GM18873 (cell line): ENCODE results near the gene PDLIM5.
"Not testable (repeated sequence)": the region's sequence is repeated elsewhere in the genome, so short reads cannot be mapped to it uniquely, and the experiment has no call there.

Source experiments
- ATAC-seq: cut with Tn5 transposase; IDR thresholded peaks from one replicate; pipeline ENCODE4 v1.9.1; 2021; ENCODE audit warnings: mild to moderate bottlenecking, moderate library complexity, moderate number of reproducible peaks; ENCODE audit not compliant: unreplicated experiment, low FRiP score

PDLIM5 gene

DNA sequence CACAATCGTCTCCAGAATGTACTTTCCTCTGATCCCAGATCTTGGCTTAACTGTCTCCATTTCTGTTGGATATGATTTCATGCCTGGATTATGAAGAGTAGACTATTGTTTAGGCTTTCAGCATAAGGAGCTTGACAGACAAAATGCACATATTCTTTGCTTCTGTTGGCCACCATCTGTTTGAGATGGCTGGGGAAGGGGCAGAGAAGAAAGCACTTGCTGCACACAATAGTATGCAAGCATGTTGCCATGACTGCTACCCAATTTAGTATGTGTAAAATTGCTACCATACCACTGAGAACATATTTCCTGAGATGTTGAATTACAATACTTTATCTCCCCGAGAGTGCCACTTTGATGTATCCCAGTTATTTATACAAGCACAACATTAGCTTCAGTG, 178.1 kb downstream of the PDLIM5 start:
- ATAC-seq, result no peak

DNA sequence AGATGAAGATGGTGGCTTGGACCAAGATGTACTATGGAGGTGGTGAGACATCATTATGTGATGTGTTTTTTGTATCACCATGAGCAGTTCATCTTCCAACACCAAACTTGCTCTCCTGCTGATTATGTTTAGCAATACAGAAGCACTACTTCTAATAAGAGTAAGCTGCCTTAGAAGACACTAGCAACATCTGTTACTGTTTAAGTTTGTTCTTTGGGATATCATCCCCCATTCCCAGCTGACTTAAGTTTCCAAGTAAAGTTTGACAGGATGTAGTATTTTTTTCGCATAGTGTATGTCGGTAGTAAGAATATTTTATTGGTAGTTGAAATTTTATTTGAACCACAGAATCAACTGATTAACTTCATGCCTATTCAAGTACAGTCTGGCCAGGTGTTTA, 182.5 kb downstream of the PDLIM5 start:
- no peak for ATAC-seq

DNA sequence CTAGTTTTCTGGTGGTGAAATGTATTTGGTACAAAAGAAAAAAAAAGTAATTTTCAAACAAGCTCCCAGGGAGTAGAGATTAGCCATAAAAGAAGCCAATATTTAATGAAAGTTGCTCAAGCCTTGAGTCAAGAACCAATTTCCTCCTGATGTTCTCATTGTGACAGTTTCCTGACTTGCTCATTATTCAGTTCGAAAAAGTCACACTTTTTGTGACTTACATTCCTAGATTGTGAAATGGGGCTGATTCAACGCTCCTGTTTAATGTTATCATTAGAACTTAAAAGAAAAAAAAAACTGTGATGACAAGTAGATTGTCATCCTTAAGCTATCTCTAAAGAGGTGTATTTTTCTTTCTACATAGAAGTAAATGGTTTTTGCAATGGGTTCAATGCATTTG, 183.4 kb downstream of the PDLIM5 start:
- no peak for ATAC-seq

DNA sequence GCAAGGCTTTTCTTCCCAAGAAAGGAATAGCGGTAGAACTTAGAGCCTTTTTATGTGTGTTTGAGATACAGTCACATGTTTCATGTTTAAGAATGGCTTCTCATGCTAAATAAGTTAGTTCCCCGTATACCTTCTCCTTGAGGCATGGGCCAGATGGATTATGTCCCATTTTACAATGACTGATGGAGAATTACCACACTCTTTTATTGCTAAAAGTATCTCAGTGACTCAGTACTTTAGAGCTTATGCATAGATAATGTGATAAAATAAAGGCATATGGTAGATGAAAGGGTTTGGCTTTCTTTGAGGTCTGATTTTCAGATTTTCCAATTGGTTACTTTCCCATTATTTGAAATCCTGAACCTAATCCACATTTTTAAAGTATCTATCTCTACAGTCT, 184.3 kb downstream of the PDLIM5 start:
- no peak for ATAC-seq

DNA sequence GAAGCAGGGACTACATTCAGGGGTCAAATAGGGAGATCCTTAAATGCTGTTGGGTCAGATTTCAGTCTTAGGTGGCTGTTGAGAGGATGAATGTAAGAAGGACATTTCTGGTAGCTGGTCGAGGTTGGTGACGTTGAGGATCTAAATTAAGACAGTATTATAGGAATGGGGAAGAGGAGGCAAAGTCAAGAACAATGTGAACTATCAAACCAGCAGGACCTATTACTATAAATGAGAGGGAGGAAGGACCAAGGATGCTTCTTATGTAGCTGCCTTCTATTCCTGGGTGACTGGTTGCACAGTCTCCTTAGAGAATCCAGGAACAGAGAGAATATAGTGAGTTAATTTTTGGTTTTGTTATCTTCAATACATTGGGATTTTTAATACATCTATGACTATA, 187.6 kb downstream of the PDLIM5 start:
- ATAC-seq, result no peak

DNA sequence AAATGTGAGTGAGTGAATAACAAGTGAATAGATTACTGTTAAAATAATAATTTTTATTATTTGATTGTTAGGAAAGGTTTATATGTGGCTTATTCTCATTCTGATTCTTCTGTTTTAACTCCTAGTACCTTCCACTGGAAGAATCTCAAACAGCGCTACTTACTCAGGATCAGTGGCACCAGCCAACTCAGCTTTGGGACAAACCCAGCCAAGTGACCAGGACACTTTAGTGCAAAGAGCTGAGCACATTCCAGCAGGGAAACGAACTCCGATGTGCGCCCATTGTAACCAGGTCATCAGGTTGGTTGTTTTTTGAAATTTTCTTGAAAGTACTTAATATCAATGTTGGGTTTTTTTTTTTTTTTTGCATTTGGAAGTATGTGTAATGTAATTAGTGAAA, 188.4 kb downstream of the PDLIM5 start:
- no peak for ATAC-seq

DNA sequence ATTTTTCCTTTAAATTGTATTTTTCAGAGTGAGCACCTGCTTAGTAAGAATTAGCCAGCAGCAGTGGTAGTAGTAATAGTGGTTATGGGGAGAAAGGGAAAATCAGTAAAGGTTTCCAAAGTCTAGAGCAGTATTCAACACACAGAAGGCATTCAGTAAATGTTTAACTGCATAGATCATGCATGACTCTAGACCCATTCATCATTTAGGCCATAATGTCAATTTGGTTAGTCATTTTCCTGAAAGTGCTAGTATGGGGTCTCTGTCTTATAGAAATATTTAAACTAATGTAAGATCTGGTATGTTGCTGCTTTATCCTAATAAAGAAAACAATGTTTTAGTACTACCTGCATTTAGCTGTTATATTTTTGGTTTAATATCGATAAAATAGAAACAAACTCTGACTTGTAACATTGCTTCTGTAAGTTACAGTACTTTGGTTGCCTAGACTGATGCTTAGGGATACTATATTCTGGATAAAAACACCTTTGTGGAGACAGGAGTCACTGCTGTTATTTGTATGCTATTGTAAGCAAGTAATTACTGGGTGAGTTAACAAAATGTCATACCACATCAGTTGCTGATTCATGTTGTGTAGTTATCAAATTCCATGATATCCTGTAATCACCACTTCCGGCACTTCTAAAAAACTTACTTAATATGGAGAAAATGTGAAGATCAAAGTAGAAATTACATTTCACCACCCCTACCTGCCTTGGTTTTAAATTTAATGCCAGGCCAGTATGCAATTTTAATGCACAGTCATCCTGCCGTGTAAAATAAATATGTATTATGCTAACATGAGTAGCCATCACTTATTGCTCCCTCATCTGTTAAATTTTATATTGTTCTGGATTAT, 190.2 kb downstream of the PDLIM5 start:
- no peak for ATAC-seq

DNA sequence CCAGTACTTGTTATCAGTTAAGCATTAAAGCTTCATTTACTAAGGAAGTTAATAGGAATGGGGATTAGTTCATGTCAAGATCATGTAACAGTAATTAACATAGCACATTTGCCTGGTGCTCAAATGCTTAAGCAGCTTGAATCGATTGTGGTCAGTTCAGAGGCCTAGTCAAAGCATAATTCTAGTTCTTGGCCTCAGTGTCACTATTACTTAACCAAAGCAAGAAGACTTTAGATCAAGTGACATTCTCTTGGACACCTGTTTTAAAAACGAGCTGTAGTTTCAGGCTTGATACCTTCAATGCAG, 190.8 kb downstream of the PDLIM5 start:
- ATAC-seq, result no peak

DNA sequence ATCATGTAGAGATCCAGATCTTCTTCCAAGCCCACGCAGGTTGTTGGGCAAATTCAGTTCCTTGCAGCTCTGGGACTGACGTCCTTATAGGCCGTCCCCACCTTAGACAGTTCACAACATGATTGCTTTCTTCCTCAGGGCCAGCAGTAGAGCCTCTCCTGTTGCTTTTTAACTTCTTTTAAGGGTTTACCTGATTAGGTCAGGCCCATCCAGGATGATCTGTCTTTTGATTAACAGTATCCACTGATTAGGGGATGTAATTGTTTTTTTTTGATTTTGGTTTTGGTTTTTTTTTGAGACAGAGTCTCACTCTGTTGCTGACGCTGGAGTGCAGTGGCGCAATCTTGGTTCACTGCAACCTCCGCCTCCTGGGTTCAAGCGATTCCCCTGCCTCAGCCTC, 197.0 kb downstream of the PDLIM5 start:
- no peak for ATAC-seq

DNA sequence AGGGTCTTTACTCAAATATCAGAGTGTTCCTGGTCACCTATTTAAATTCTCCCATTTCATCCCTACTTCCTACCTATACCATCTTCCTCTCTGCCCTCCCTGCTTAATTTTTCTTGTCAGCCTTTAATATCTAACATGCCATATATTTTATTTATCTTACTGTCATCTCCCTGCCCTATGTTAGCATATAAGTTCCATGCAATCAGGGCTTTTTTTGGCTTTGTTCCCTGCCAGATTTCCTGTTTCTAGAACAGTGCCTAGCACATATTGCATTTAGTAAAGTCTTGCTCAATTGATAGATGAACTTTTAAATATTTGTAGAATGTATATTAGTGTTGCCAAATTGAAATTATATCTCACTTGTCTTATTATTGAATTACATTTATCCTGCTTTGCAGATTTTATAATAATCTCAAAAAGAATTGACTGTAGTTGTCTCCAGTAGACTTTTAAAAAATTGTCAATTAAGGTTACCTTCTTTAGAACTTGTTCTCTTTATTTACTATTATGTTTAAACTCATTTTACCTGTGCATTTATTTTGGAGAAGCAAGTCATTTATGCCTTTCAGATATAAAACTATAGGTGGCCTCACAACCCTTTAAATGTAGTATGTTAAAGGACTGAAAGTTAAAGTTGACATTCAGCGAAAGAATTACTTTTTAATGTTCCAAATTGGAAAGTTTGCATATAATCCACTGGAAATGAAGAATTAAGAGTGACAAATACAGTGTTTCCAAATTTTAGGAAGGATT, 197.8 kb downstream of the PDLIM5 start:
- no peak for ATAC-seq

DNA sequence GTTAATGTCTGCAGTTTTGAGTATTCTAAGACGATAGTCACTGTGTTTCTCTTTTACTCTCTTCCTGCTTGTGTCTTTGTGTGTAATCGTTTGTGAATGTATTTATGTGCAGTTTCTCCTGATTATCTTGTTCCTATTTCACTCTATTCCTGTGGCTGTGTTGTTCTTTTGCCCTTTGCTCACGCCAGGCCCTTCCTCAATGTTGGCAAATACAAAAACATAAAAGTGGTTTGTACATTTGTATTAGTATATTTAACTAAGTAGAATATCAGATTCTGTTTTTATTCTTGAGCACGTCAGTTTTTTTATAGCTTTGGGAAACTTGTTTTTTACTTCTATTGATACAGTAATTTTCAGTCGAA, 198.4 kb downstream of the PDLIM5 start:
- ATAC-seq, result no peak

DNA sequence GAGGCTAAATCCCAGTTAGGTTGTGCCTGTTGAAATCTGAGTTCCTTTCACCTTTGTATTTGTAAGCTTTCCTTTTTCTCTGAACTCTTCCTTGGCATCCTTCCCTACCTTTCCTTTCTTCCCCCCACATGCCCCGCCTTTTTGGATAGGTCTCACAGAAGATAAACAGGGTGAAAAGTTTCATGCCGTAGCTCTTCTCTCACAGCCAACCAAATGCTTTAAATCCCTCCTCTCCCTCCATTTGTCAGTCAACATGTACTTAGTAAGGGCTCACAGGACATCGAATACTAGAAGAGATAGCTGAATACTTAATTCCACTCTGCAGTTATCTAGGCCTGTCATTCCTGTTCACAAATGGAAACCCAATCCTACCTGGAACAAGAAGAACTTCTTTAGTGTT, 198.9 kb downstream of the PDLIM5 start:
- ATAC-seq, result no peak

DNA sequence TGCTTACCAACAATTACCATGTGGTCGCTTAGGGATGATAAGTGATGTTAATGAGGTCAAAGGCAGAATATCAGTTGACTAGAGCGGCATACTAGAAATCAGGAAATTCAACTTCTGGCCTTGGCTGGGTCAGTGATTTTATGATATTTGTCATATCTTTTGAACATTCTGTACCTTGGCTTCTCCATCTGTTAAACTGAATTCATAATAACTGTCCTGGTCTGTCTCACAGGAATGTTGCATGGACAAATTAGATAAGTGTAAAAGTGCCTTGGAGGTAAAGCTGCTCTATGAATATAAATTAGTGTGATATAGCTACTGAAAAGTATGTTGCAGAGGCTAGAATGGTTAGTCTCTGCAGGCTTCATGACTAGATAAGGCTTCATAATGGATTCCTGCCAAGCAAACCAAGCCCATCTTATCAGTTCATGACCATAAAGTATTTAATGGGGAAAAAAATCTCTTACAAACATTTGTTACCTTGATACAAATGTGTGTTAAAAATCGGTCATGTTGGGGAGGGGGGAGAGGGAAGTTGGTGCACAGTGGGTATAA, 201.4 kb downstream of the PDLIM5 start:
- no peak for ATAC-seq

DNA sequence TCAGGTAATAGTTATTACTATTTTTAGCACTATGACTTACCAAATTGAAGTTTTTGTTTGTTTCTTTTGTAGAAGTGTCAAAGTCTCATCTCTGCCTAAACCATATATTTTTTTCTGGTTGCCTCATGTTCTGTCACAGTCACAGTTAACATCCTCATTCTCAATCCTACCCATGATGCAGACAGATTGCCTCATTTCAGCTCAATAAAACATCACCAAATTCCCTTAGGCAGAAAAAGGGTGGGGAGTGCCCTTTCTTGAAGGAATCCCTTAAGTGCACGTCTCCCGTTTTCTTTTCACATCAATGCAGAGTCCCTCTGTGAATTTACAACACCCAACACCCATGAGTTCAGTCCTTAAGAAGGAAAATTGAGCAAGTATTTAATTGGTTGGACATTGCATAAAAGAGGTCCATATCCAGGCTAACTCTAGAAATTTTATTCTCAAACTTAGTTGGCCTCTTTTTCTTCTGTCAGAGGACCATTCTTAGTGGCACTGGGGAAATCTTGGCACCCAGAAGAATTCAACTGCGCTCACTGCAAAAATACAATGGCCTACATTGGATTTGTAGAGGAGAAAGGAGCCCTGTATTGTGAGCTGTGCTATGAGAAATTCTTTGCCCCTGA, 202.4 kb downstream of the PDLIM5 start:
- no peak for ATAC-seq

DNA sequence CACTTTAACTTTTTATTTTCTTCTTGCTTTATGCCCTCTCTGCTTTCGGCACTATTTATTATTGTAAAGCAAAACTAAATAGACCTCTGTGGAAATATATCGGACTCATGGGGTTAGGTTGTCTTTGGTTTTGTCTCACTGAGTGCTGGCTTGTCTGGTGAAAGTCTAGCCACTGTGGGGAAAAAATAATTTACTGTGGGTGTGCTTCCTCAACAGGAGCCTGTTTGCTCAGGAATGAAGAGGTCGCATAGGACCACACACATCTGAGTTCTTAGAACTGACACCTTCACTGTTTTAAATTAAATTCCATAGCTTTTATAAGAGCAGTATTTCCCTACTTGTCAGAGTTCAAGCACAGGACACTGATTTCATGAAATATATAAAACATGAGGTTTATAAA, 203.0 kb downstream of the PDLIM5 start:
- ATAC-seq, result no peak

DNA sequence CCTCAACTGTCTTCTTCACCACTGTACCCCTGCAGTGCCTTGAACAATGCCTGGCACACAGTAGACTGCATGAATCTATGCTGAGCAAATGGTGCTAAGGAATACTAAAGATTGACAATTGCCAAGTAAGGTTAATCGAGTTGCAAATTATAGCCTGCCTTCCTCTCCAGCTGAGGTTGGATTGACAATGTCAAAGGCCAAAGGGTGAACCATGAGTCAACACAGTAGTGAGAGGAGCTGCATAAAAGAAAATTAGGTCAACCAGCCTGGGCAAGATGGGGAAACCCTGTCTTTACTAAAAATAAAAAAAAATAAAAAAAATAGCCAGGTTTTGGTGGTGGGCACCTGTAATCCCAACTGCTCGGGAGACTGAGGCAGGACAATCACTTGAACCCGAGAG, 208.9 kb downstream of the PDLIM5 start:
- no peak for ATAC-seq

DNA sequence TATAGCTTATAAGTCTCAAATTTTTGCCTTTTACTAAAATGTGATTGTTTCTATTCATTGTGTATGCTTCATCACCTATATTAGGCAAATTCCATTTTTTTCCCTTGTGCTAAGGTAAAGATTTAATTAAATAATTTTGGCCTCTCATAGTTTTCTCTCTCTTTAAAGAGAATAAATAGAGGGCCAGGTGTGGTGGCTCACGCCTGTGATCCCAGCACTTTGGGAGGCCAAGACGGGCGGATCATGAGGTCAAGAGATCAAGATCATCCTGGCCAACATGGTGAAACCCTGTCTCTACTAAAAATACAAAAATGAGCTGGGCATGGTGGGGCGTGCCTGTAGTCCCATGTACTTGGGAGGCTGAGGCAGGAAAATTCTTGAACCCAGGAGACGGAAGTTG, 213.3 kb downstream of the PDLIM5 start:
- not testable (repeated sequence) for ATAC-seq

DNA sequence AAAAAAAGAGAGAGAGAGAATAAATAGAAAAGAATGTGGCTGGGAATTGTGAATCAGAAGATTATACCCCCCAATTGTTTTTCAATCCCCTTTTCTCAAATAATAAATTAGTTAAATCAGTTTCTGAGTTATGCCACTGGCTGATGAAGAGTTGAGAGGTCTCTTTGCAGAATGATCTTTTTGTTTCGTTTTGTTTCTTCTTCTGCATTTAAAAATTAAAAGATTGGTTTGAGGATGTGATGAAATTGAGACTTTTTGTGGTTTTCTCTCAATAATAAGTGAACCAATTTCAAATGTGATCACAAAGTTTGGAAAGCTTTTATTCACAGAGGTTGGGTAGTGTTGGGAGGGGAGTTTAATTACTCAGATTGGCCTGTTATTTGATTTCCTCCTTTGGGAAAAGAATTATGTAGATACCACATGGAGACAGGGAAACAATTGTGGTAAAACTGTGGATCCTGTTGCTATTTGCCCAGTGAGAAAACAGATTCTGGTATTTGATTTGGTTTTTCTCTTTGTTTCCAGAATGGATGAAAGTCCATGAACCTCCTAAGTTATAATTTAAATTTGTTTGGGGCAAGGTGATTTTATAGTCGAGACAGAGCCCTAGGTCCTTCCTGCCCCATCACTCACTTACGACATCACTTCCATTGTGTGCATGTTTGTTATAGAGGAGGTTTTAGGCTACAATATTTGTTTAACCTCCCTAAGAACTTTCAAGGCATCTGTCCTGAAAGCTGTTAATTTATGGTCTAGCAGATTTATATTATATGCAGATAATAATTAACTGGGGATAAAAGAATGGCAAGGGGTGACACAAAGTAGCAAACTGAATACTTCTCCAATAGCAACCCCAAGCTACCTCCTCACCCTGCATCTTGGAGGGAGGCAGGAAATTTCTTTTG, 214.0 kb downstream of the PDLIM5 start:
- no peak for ATAC-seq

DNA sequence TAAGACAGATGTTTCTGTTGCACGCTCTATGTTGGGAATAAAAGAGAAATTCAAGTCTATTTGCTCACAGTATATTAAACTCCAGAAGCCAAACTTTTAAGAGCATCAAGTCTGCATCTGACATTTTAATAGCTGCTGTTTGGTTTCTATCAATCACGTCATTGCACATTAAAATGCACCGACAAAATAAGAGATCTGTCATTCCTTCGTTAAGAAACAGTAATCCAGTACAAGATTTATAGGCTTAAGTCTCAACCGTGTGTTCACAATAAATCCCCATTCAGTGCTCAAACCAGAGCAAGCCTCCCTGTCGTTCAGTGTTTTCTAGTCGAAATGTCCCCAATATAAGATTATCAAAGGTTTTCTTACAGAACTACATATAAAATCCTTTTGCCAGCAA, 217.0 kb downstream of the PDLIM5 start:
- no peak for ATAC-seq
